Peyer's patch (tissue), 4 donors: ENCODE data around the gene STK10. TPM values are rescaled to one million over a fixed set of nuclear protein-coding genes. Genes with fewer than 3 reads are reported as not detected.

Experiments
- DNase-seq, 3 donors: peaks; one replicate each; pipeline ENCODE4 v3.0.0-alpha.2; 2017 to 2019
- H3K27ac ChIP-seq, 4 donors: fragments of 200-600 bp; sonication (generic); one replicate each; pipeline ENCODE4 v1.5.1; 2016 to 2019
- H3K27me3 ChIP-seq, 2 donors: fragments of 200-600 bp; sonication (generic); one replicate each; pipeline ENCODE4 v1.5.1; 2019
- H3K36me3 ChIP-seq, 3 donors: fragments of 200-600 bp; sonication (generic); one replicate each; pipeline ENCODE4 v1.5.1; 2016 to 2019
- H3K4me1 ChIP-seq, 4 donors: fragments of 200-600 bp; sonication (generic); one replicate each; pipeline ENCODE4 v1.5.1; 2016 to 2019
- H3K4me3 ChIP-seq, 4 donors: fragments of 200-600 bp; sonication (generic); 1 replicate in 3 of 4; 2 replicates in 1 of 4; pipeline ENCODE4 v1.5.1; 2016 to 2019; ENCODE audit warnings: mild to moderate bottlenecking in 1 of 4
- H3K9me3 ChIP-seq, 4 donors: fragments of 200-600 bp; sonication (generic); one replicate each; pipeline ENCODE4 v1.5.1; 2016 to 2019; ENCODE audit warnings: mild to moderate bottlenecking in 1 of 4
- CTCF ChIP-seq, 6 experiments: fragments of 450-650 bp in 4 of 6; fragments of 200-600 bp in 2 of 6; sonication (generic) in 1 of 6; IDR thresholded peaks; one replicate each; pipeline ENCODE4 v1.5.1; 2017 to 2019; ENCODE audit warnings: antibody characterized with exemption in 6 of 6, mild to moderate bottlenecking in 3 of 6, moderate library complexity in 1 of 6
- POLR2A ChIP-seq, 2 donors: fragments of 450-650 bp; IDR thresholded peaks; one replicate each; pipeline ENCODE4 v1.5.1; 2017; ENCODE audit warnings: antibody characterized with exemption in 2 of 2, mild to moderate bottlenecking in 2 of 2, moderate library complexity in 2 of 2
- total RNA-seq, 4 donors: library from RNA; depleted of rRNA; stranded (reverse); fragments of >200 nt; gene quantifications; one replicate each; pipeline ENCODE4 v1.1.0, GENCODE V29; 2016

The STK10 gene
- total RNA-seq, 4 donors from 2014 or later: 26.3 to 202 (median 68.1) TPM

DNA sequence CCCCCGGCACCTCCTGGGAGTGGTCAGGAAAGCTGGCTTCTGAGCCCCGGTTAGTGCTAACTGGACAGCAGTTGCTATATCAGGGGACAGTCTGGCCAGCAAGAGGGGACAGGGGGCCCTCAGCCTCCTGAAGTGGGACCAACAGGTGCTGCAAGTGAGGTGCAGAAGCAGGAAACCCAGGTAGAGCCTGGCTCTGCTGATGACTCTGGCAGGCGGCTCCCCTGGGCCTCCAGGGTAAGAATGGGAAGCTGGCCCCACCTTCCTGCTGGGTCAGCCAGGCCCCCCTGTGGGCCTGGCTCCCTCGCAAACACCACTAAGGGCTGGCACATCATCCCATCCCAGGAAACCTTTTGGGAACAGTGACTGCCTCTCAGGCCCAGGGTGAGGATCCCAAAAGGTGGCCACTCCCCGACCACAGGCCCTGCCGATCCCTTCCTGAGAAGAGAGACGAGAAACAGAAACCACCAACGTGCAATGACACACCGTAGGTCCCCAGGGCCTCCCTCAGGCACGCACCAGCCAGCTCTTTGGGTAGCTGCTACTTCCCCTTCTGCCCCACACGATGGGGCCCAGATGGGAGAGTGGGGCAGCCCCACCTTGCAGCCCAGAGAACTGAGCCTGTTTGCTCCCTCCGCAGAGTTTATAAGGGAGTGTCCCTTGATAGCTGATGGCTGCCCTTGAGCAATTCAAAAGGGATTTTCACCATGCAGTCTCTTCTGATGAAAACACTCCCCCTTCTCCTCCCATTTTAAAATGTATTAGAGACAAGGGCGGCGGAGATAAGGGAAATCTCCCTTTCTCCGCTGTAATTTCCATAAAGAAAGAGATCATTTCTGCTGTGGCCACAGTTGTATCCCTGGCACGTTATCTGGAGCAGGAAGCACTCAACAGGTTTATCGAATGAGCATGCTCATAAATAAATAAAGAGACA, 76.8 kb downstream of the STK10 start:
- H3K36me3 ChIP-seq: peaks cover 0 to 7% (median 0%) of the 10 kb centered on the region in 3 donors
- H3K27me3 ChIP-seq: no peaks in the 10 kb centered on the region
- H3K27ac ChIP-seq: peak overlapping the region; percentile 69 to 84 (median 75)
- DNase-seq: peak; percentile 62 to 91 (median 83)
- TF ChIP-seq CTCF (IDR thresholded peaks at IDR 0.05) (no peak), POLR2A (IDR thresholded peaks at IDR 0.05) (no peak)
- peaks cover 4 to 40% (median 32%) of the 10 kb centered on the region in 4 donors for H3K4me1 ChIP-seq
- H3K9me3 ChIP-seq: no peaks in the 10 kb centered on the region
- peak overlapping the region in 3 of 4 donors; percentile 12 to 40 (median 26) for H3K4me3 ChIP-seq

DNA sequence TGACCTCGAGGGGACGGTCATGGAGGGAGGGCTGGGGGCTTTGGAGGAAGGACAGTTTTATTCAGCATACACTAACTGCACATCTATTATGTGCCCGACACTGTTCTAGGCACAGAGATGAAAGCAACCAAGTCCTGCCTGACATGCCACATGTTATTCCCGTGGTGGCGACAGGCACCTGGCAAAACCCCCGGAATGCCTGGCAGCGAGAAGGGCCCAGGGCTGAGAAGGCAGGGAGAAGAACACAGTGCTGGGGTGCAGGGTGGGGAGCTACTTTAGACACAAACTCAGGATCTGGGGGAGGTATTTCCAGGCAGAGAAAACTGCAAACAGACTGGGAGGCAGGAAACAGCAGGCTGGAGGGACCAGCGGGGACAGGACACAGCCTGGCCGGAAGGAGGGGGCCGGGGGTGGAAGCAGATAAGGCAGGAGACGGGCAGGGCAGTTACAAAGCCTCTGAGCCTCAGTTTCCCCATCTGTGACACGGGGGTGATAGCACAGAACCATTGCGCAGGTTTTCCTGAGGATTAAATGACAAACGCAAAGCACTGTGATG, 77.7 kb downstream of the STK10 start:
- peaks cover 0 to 5% (median 0%) of the 10 kb centered on the region in 3 donors for H3K36me3 ChIP-seq
- peaks cover 4 to 32% (median 29%) of the 10 kb centered on the region in 4 donors for H3K4me1 ChIP-seq
- peak overlapping the region; percentile 69 to 84 (median 75) for H3K27ac ChIP-seq
- TF ChIP-seq POLR2A (IDR thresholded peaks at IDR 0.05) (no peak), CTCF (IDR thresholded peaks at IDR 0.05) (no peak)
- DNase-seq: no peak
- no peaks in the 10 kb centered on the region for H3K27me3 ChIP-seq
- H3K4me3 ChIP-seq: no peak overlapping the region
- no peaks in the 10 kb centered on the region for H3K9me3 ChIP-seq

DNA sequence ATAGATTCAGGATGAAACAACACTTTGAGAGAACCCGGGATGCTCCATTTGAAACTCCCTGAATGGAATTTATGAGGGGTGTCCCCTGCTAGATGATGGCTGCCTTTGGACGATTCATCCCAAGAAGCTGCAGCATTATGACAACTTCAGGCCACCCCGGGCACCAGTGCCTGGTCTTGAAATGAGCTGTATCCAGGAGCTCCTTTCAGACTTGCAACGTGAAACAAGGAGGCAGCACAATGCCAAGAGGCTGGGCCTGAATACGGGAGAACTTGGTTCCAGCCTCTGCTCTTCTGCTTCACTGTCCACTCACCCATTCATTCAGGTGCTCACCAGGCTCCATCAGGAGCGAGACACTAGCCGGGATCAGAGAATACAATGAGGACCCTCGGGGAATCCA, 78.3 kb downstream of the STK10 start:
- Histone ChIP-seq H3K36me3 (peaks cover 0 to 11% (median 0%) of the 10 kb centered on the region in 3 donors), H3K27ac (peak overlapping the region in 1 of 4 donors; percentile 76), H3K4me3 (no peak overlapping the region), H3K9me3 (no peaks in the 10 kb centered on the region), H3K27me3 (no peaks in the 10 kb centered on the region), H3K4me1 (peaks cover 4 to 32% (median 27%) of the 10 kb centered on the region in 4 donors)
- TF ChIP-seq POLR2A (IDR thresholded peaks at IDR 0.05) (no peak), CTCF (IDR thresholded peaks at IDR 0.05) (no peak)
- DNase-seq: no peak

DNA sequence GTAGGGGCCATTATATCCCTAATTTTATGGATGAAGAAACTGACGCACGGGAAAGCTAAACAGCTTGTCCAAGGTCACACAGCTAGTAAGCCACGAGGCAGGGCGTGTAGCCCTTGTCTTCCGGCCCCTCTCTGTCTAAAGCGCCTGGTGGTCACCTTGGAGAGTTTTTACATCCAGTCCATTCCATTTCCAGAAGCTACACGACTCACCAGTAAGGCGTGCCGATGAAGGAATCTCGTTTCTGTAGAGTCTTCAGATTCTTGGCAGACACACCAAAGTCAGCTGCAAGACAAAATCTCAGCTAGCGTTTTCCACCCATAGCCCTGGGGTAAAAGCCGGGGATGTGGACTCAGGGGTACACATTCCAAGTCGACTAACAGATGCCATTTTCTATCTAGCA, 80.5 kb downstream of the STK10 start:
- no peak overlapping the region for H3K4me3 ChIP-seq
- TF ChIP-seq POLR2A (IDR thresholded peaks at IDR 0.05): no peak
- TF ChIP-seq CTCF (IDR thresholded peaks at IDR 0.05): no peak

GRCh38 chr5:172106511-172107356, 81.3 kb downstream of the STK10 start:
- Histone ChIP-seq H3K36me3 (peaks cover 0 to 37% (median 0%) of the 10 kb centered on the region in 3 donors), H3K4me3 (no peak overlapping the region), H3K27me3 (no peaks in the 10 kb centered on the region), H3K27ac (peak overlapping the region in 1 of 4 donors; percentile 39), H3K9me3 (no peaks in the 10 kb centered on the region), H3K4me1 (peaks cover 3 to 38% (median 16%) of the 10 kb centered on the region in 4 donors)
- peak; percentile 49 to 78 (median 74) for DNase-seq
- TF ChIP-seq POLR2A (IDR thresholded peaks at IDR 0.05) (no peak), CTCF (IDR thresholded peaks at IDR 0.05) (peak; percentile 75 to 99 (median 82))

More for the DNA sequence above, 80.5 kb downstream of the STK10 start:
- no peak for DNase-seq
- Histone ChIP-seq H3K9me3 (no peaks in the 10 kb centered on the region), H3K27ac (no peak overlapping the region), H3K27me3 (no peaks in the 10 kb centered on the region), H3K36me3 (peaks cover 0 to 29% (median 0%) of the 10 kb centered on the region in 3 donors), H3K4me1 (peaks cover 4 to 38% (median 19%) of the 10 kb centered on the region in 4 donors)
